AG10803 (cell line): ENCODE measurements around the gene BAD.
"Not testable (repeated sequence)": the region's sequence is repeated elsewhere in the genome, so short reads cannot be mapped to it uniquely, and the experiment has no call there.

Experiments used
- DNase-seq: peaks from one replicate; pipeline ENCODE4 v3.0.0; 2010; ENCODE audit warnings: low read depth
- H3K4me3 ChIP-seq: 2 replicates; pipeline ENCODE4 v1.5.1; 2011; ENCODE audit warnings: mild to moderate bottlenecking, low read length, control low read depth
- TF ChIP-seq, protein P1 (sequence below): conservative IDR thresholded peaks from 2 replicates; pipeline ENCODE4 v1.5.1; 2011; ENCODE audit warnings: mild to moderate bottlenecking, low read length, control low read depth, inconsistent platforms

The BAD gene

GRCh38 chr11:64324692-64325469 is 40.4 kb upstream of the BAD start:
- TF ChIP-seq, protein P1, sequence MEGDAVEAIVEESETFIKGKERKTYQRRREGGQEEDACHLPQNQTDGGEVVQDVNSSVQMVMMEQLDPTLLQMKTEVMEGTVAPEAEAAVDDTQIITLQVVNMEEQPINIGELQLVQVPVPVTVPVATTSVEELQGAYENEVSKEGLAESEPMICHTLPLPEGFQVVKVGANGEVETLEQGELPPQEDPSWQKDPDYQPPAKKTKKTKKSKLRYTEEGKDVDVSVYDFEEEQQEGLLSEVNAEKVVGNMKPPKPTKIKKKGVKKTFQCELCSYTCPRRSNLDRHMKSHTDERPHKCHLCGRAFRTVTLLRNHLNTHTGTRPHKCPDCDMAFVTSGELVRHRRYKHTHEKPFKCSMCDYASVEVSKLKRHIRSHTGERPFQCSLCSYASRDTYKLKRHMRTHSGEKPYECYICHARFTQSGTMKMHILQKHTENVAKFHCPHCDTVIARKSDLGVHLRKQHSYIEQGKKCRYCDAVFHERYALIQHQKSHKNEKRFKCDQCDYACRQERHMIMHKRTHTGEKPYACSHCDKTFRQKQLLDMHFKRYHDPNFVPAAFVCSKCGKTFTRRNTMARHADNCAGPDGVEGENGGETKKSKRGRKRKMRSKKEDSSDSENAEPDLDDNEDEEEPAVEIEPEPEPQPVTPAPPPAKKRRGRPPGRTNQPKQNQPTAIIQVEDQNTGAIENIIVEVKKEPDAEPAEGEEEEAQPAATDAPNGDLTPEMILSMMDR: no peak
- H3K4me3 ChIP-seq: no peak overlapping the region
- DNase-seq: no peak

DNA sequence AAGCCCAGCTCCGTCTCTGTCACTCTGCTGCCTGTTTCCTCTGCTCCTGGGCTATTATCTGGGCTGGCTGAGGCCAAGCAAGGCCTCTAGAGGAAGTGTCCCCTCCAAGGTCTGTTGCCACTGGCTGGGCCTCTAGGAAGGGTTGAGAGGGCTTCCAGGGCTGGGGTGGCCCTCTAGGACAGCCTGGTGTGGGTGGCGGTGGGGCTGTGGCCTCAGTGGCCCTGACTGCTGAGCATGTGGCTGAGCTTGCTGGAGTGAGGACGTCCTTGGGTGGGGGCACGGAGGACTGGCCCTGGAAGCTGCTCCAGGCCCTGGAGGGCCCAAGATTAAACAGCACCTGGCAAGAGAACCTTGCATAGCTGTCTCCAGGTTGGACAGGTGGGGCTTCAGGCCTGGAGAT is 39.5 kb upstream of the BAD start:
- not testable (repeated sequence) for DNase-seq

GRCh38 chr11:64323373-64323772 is 38.9 kb upstream of the BAD start:
- no peak overlapping the region for H3K4me3 ChIP-seq
- DNase-seq: no peak
- TF ChIP-seq, protein P1: no peak

More for the DNA sequence above, 39.5 kb upstream of the BAD start:
- H3K4me3 ChIP-seq: not testable (repeated sequence)

DNA sequence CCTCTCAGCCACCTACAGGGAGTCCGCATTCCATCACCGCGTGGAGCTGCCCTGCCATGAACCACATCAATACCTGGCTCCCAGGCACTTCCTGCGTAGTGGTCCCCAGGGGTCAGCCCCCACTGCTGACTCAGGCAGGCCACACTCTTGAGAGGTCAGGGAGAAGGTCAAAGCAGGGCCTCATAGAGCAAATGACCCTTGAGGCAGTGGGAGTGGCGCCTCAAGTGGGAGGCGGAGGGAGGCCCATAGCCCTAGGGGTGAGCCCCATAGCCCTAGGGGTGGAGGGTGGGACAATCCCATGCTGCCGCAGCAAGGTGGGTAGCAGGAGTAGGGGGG is 38.4 kb upstream of the BAD start:
- TF ChIP-seq, protein P1: no peak
- H3K4me3 ChIP-seq: no peak overlapping the region
- no peak for DNase-seq

GRCh38 chr11:64321533-64321932 is 37.1 kb upstream of the BAD start:
- H3K4me3 ChIP-seq: no peak overlapping the region
- DNase-seq: peak; percentile 13
- TF ChIP-seq, protein P1: no peak

DNA sequence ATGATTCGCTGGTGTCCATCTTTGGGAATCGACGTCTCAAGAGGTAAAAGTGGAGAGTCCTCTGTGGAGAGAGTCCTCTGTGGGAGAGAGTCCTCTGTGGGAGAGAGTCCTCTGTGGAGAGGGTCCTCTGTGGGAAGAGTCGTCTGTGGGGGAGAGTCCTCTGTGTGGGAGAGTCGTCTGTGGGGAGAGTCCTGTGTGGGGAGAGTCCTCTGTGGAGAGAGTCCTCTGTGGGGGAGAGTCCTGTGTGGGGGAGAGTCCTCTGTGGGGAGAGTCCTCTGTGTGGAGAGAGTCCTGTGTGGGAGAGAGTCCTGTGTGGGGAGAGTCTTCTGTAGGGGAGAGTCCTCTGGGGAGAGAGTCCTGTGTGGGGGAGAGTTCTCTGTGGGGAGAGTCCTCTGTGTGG is 36.6 kb upstream of the BAD start:
- TF ChIP-seq, protein P1: no peak
- DNase-seq: no peak
- H3K4me3 ChIP-seq: no peak overlapping the region

DNA sequence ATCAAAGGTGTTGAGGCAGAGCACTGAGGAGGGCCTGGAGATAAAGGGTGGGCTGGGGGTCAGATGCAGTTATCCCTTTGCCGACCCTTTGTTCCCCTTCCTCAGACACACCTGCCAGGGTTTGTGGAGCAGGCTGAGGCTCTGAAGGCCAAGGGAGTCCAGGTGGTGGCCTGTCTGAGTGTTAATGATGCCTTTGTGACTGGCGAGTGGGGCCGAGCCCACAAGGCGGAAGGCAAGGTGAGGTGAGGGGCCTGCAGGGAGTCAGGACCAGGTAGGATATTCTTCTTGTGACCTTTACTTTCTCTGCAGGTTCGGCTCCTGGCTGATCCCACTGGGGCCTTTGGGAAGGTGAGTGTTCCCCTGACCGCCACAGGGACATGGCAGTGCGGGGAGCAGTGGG is 36.1 kb upstream of the BAD start:
- H3K4me3 ChIP-seq: no peak overlapping the region
- TF ChIP-seq, protein P1: no peak
- no peak for DNase-seq
